ENCODE data around the gene TMEM82. TPM values are rescaled to one million over a fixed set of nuclear protein-coding genes. Genes with fewer than 3 reads are reported as not detected.

The TMEM82 gene
- total RNA-seq, 1 donor from 2014 or later, result not detected

- H3K27ac Mint-ChIP-seq (ENCODE audit: unreplicated experiment), result peak overlapping the region; percentile 94
- H2AFZ ChIP-seq (ENCODE audit: low read depth, low read length), result peak overlapping the region; percentile 39
- peaks cover 75% of the 10 kb centered on the region for H3K79me2 ChIP-seq (ENCODE audit: insufficient read depth, low read length)
- DNase-seq (ENCODE audit: low read depth), result peak; percentile 94
- H3K4me1 ChIP-seq (ENCODE audit: insufficient read depth, low read length), result peaks cover 20% of the 10 kb centered on the region
- H3K9me3 ChIP-seq (ENCODE audit: insufficient read depth, low read depth, low read length), result no peaks in the 10 kb centered on the region
- H3K36me3 Mint-ChIP-seq (ENCODE audit: low read depth, unreplicated experiment), result peaks cover 4% of the 10 kb centered on the region
- TF ChIP-seq EZH2 (IDR thresholded peaks at IDR 0.05; ENCODE audit: insufficient read depth, low read length), result no peak
- TF ChIP-seq, protein P1, sequence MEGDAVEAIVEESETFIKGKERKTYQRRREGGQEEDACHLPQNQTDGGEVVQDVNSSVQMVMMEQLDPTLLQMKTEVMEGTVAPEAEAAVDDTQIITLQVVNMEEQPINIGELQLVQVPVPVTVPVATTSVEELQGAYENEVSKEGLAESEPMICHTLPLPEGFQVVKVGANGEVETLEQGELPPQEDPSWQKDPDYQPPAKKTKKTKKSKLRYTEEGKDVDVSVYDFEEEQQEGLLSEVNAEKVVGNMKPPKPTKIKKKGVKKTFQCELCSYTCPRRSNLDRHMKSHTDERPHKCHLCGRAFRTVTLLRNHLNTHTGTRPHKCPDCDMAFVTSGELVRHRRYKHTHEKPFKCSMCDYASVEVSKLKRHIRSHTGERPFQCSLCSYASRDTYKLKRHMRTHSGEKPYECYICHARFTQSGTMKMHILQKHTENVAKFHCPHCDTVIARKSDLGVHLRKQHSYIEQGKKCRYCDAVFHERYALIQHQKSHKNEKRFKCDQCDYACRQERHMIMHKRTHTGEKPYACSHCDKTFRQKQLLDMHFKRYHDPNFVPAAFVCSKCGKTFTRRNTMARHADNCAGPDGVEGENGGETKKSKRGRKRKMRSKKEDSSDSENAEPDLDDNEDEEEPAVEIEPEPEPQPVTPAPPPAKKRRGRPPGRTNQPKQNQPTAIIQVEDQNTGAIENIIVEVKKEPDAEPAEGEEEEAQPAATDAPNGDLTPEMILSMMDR (IDR thresholded peaks at IDR 0.05; ENCODE audit: insufficient read depth, low read depth, low read length), result no peak
- H3K27ac ChIP-seq (ENCODE audit: low read depth, low read length), result peak overlapping the region; percentile 81
- peaks cover 25% of the 10 kb centered on the region for H3K4me1 Mint-ChIP-seq (ENCODE audit: low read depth, unreplicated experiment)
- H3K36me3 ChIP-seq (ENCODE audit: insufficient read depth, low read length), result peaks cover 2% of the 10 kb centered on the region
- H3K4me3 ChIP-seq (ENCODE audit: insufficient read depth, low read depth, low read length), result no peak overlapping the region
- no peak overlapping the region for H3K4me3 Mint-ChIP-seq (ENCODE audit: unreplicated experiment)
- H3K27me3 Mint-ChIP-seq (ENCODE audit: low read depth, unreplicated experiment), result no peaks in the 10 kb centered on the region
- no peaks in the 10 kb centered on the region for H3K9me3 Mint-ChIP-seq (ENCODE audit: unreplicated experiment)
- no peaks in the 10 kb centered on the region for H3K27me3 ChIP-seq (ENCODE audit: insufficient read depth, low read length)
- FAIRE-seq, result peak; percentile 81
- peak overlapping the region; percentile 73 for H3K9ac ChIP-seq (ENCODE audit: low read length)
- peak overlapping the region; percentile 78 for H3K4me2 ChIP-seq (ENCODE audit: low read length)
- peaks cover 58% of the 10 kb centered on the region for H4K20me1 ChIP-seq (ENCODE audit: insufficient read depth, low read length)
Measured at GRCh38 chr1:15703562-15703961, 38.7 kb upstream of the TMEM82 start.

DNA sequence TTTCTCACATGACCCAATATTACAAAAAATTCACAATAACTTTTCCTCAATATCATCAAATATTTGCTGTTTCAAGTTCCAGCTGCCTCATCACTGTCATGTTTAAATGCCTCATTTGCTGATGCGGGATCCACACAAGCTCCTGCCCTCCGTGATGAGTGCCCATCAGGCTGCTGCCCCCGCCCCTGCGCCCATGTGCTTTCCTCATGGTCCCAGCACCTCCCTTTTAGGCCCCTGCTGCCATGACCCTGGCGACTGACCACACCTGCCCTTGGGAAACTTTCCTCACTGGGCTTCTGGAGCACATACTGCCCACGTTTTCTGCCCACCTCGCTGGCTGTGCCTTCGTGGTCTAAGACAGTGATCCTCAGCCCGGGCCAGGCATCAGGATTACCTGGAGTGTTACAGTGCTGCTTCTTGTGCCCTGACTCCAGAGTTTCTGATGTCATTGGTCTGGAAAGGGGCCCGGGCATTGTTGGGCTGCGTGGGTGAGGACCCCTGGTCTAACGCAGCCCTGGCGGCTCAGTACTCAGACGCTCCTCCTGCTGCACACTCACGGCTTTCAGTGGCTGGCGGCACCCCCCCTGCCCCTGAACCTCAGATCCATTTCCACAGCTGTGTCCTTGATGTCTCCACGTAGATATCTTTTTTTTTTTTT is 37.6 kb upstream of the TMEM82 start:
- peak overlapping the region; percentile 94 for H3K27ac Mint-ChIP-seq (ENCODE audit: unreplicated experiment)
- no peak overlapping the region for H3K27ac ChIP-seq (ENCODE audit: low read depth, low read length)
- peaks cover 4% of the 10 kb centered on the region for H3K36me3 Mint-ChIP-seq (ENCODE audit: low read depth, unreplicated experiment)

More for the DNA sequence above, 37.6 kb upstream of the TMEM82 start:
- H2AFZ ChIP-seq (ENCODE audit: low read depth, low read length), result no peak overlapping the region
- Mint-ChIP-seq H3K9me3 (ENCODE audit: unreplicated experiment) (no peaks in the 10 kb centered on the region), H3K4me1 (ENCODE audit: low read depth, unreplicated experiment) (peaks cover 25% of the 10 kb centered on the region), H3K27me3 (ENCODE audit: low read depth, unreplicated experiment) (no peaks in the 10 kb centered on the region), H3K4me3 (ENCODE audit: unreplicated experiment) (no peak overlapping the region)
- no peak overlapping the region for H3K4me2 ChIP-seq (ENCODE audit: low read length)
- no peaks in the 10 kb centered on the region for H3K9me3 ChIP-seq (ENCODE audit: insufficient read depth, low read depth, low read length)
- FAIRE-seq (no peak), DNase-seq (ENCODE audit: low read depth) (no peak)
- H3K4me1 ChIP-seq (ENCODE audit: insufficient read depth, low read length), result peaks cover 20% of the 10 kb centered on the region
- H4K20me1 ChIP-seq (ENCODE audit: insufficient read depth, low read length), result peaks cover 65% of the 10 kb centered on the region
- TF ChIP-seq EZH2 (IDR thresholded peaks at IDR 0.05; ENCODE audit: insufficient read depth, low read length), result no peak
- TF ChIP-seq, protein P1 (IDR thresholded peaks at IDR 0.05; ENCODE audit: insufficient read depth, low read depth, low read length), result no peak
- peaks cover 2% of the 10 kb centered on the region for H3K36me3 ChIP-seq (ENCODE audit: insufficient read depth, low read length)
- H3K4me3 ChIP-seq (ENCODE audit: insufficient read depth, low read depth, low read length), result no peak overlapping the region
- peak overlapping the region; percentile 73 for H3K9ac ChIP-seq (ENCODE audit: low read length)
- no peaks in the 10 kb centered on the region for H3K27me3 ChIP-seq (ENCODE audit: insufficient read depth, low read length)
- H3K79me2 ChIP-seq (ENCODE audit: insufficient read depth, low read length), result peaks cover 76% of the 10 kb centered on the region

Data from astrocyte (in vitro differentiated cells and primary cell).